IMR-90 (cell line): ENCODE results near the gene CTNNAL1. TPM values are rescaled to one million over a fixed set of nuclear protein-coding genes. Genes with fewer than 3 reads are reported as not detected.

Experiments
- ATAC-seq: fragments of 200-7000 bp; cut with Tn5 transposase; 2 replicates; pipeline ENCODE4 v1.9.1; 2020; ENCODE audit warnings: low read depth, mild to moderate bottlenecking, moderate library complexity
- BruUV-seq: library from RNA; stranded (reverse); fragments of 400-500 nt; replicated peaks from 2 replicates; lab custom pipeline; 2021; lab: Mats Ljungman, UMichigan
- CTCF ChIA-PET: fragments of 300-600 bp; formaldehyde crosslinking; extraction: SDS; loops from one replicate; lab custom pipeline; 2021; ENCODE audit warnings: antibody characterized with exemption; lab: Yijun Ruan, JAX
- POLR2A ChIA-PET: fragments of 300-600 bp; sonication (Branson Sonifier 250); formaldehyde crosslinking; loops from one replicate; lab custom pipeline; 2022; ENCODE audit warnings: antibody characterized with exemption; ENCODE audit not compliant: unreplicated experiment; lab: Charles Lee
- DNase-seq: peaks from one replicate; pipeline ENCODE4 v3.0.0; 2013
- H2AFZ ChIP-seq: replicated peaks from 2 replicates; pipeline ENCODE3; 2013; ENCODE audit warnings: low read length, mild to moderate bottlenecking; ENCODE audit not compliant: poor library complexity
- H2AK5ac ChIP-seq: 2 replicates; pipeline ENCODE4 v1.6.1; 2013; ENCODE audit warnings: low read depth, low read length, inconsistent platforms
- H2AK9ac ChIP-seq: replicated peaks from 2 replicates; pipeline ENCODE3; 2013; ENCODE audit warnings: mild to moderate bottlenecking, low read depth, low read length, moderate library complexity; ENCODE audit not compliant: poor library complexity
- H2BK120ac ChIP-seq: 2 replicates; pipeline ENCODE4 v1.6.1; 2013; ENCODE audit warnings: low read depth, low read length, inconsistent platforms
- H2BK15ac ChIP-seq: 3 replicates; pipeline ENCODE4 v1.6.1; 2013; ENCODE audit warnings: low read depth, low read length, inconsistent platforms
- H2BK20ac ChIP-seq: 2 replicates; pipeline ENCODE4 v1.6.1; 2013; ENCODE audit warnings: low read depth, mild to moderate bottlenecking, inconsistent platforms, low read length, moderate library complexity
- H2BK5ac ChIP-seq: 2 replicates; pipeline ENCODE4 v1.6.1; 2013; ENCODE audit warnings: mild to moderate bottlenecking, low read depth, low read length, inconsistent platforms; ENCODE audit not compliant: poor library complexity, severe bottlenecking
- H3K14ac ChIP-seq: replicated peaks from 2 replicates; pipeline ENCODE4 v1.6.1; 2013; ENCODE audit warnings: low read depth, low read length, inconsistent platforms
- H3K18ac ChIP-seq: 2 replicates; pipeline ENCODE4 v1.6.1; 2013; ENCODE audit warnings: low read depth, low read length, control low read depth
- H3K23ac ChIP-seq: 2 replicates; pipeline ENCODE4 v1.6.1; 2013; ENCODE audit warnings: low read depth, low read length, inconsistent platforms
- H3K27ac ChIP-seq: 2 replicates; pipeline ENCODE4 v1.5.1; 2013; ENCODE audit warnings: mild to moderate bottlenecking, control low read depth, low read length; ENCODE audit not compliant: insufficient read depth
- H3K27me3 ChIP-seq: 2 replicates; pipeline ENCODE4 v1.6.1; 2013; ENCODE audit warnings: low read length; ENCODE audit not compliant: control insufficient read depth, insufficient read depth
- H3K36me3 ChIP-seq: 2 replicates; pipeline ENCODE4 v1.6.1; 2013; ENCODE audit warnings: low read length, mixed read lengths; ENCODE audit not compliant: control insufficient read depth, insufficient read depth
- H3K4ac ChIP-seq: 2 replicates; pipeline ENCODE4 v1.6.1; 2013; ENCODE audit warnings: low read depth, low read length, inconsistent platforms
- H3K4me1 ChIP-seq: 2 replicates; pipeline ENCODE4 v1.6.1; 2013; ENCODE audit warnings: low read length, mixed read lengths; ENCODE audit not compliant: control insufficient read depth, insufficient read depth
- H3K4me2 ChIP-seq: 2 replicates; pipeline ENCODE4 v1.6.1; 2013; ENCODE audit warnings: low read depth, mild to moderate bottlenecking, control low read depth, low read length, moderate library complexity
- H3K4me3 ChIP-seq: 2 replicates; pipeline ENCODE4 v1.5.1; 2013; ENCODE audit warnings: low read depth, mild to moderate bottlenecking, control low read depth, low read length, moderate library complexity; ENCODE audit not compliant: insufficient read depth
- H3K56ac ChIP-seq: 2 replicates; pipeline ENCODE4 v1.6.1; 2013; ENCODE audit warnings: low read length, inconsistent platforms; ENCODE audit not compliant: insufficient read depth; ENCODE audit errors: extremely low read depth
- H3K79me1 ChIP-seq, 2 experiments: 2 replicates each; pipeline ENCODE4 v1.6.1; 2013; ENCODE audit warnings: low read length in 2 of 2, inconsistent platforms in 1 of 2, low read depth in 1 of 2
- H3K9ac ChIP-seq: 2 replicates; pipeline ENCODE4 v1.6.1; 2013; ENCODE audit warnings: low read depth, low read length, control low read depth
- H3K9me1 ChIP-seq: 2 replicates; pipeline ENCODE4 v1.6.1; 2013; ENCODE audit warnings: low read length, inconsistent platforms; ENCODE audit not compliant: insufficient read depth
- H3K9me3 ChIP-seq: 2 replicates; pipeline ENCODE4 v1.6.1; 2013; ENCODE audit warnings: low read length; ENCODE audit not compliant: control insufficient read depth, insufficient read depth
- H4K20me1 ChIP-seq: 2 replicates; pipeline ENCODE4 v1.6.1; 2013; ENCODE audit warnings: low read length, inconsistent platforms; ENCODE audit not compliant: insufficient read depth
- H4K5ac ChIP-seq: 2 replicates; pipeline ENCODE4 v1.6.1; 2013; ENCODE audit warnings: mild to moderate bottlenecking, low read depth, low read length, control low read depth
- H4K8ac ChIP-seq, 2 experiments: 2 replicates each; pipeline ENCODE4 v1.6.1; 2013; ENCODE audit warnings: low read depth in 2 of 2, low read length in 2 of 2, control low read depth in 1 of 2, inconsistent platforms in 1 of 2
- H4K91ac ChIP-seq: 2 replicates; pipeline ENCODE4 v1.6.1; 2013; ENCODE audit warnings: low read depth, low read length, inconsistent platforms; ENCODE audit not compliant: insufficient read depth
- RAD21 ChIP-seq: IDR thresholded peaks from 2 replicates; pipeline ENCODE4 v1.6.1; 2012; ENCODE audit warnings: low read length, improper control_type of control experiment
- WGBS, 2 experiments: methylation state at CpG; one replicate each; pipeline versions ENCODE4 v1.1.5 to v1.1.7; 2013; ENCODE audit warnings: missing lambda C conversion rate in 2 of 2; ENCODE audit not compliant: insufficient read length in 1 of 2; ENCODE audit errors: extremely low coverage in 2 of 2; 5-methylcytosine and 5-hydroxymethylcytosine counted together
- dilution Hi-C: fragments of 300-500 bp; cut with HindIII; formaldehyde crosslinking; loops from one replicate; pipeline ENCODE4 v1.14.3; 2018; ENCODE audit warnings: low sequenced_read_pairs; ENCODE audit not compliant: unreplicated experiment
- in situ Hi-C: fragments of 300-500 bp; cut with MboI; formaldehyde crosslinking; loops from 3 replicates; pipeline ENCODE4 v1.14.3; 2019; ENCODE audit warnings: low sequenced_read_pairs, inconsistent platforms, mixed read lengths
- intact Hi-C: fragments of 100-400 bp; cut with micrococcal nuclease; formaldehyde crosslinking; loops from 2 replicates; pipeline ENCODE4 v1.10.0; 2022
- polyA plus RNA-seq, 3 experiments: library from polyadenylated mRNA; depleted of rRNA; stranded (reverse); fragments of >200 nt; gene quantifications; 2 replicates each; pipeline ENCODE4 v1.2.3, GENCODE V29; 2012; ENCODE audit warnings: low replicate concordance in 1 of 3
- total RNA-seq: library from RNA; depleted of rRNA; stranded (reverse); fragments of >200 nt; gene quantifications from 2 replicates; pipeline ENCODE4 v1.2.3, GENCODE V29; 2012

Gene CTNNAL1
- total and polyA plus RNA-seq, 2 of the 4 experiments (the other 2 are of a cell fraction), result 72.3 to 131 TPM

- CTCF ChIA-PET, result interaction anchor here (1.5 kb wide), 1 partner anchor 9 kb away, joined by 4 read pairs; no protein-coding TSS in a partner anchor
- Histone ChIP-seq H4K20me1 (no peaks in the 10 kb centered on the region), H3K4me3 (no peak overlapping the region), H4K91ac (no peak overlapping the region), H3K18ac (no peak overlapping the region), H3K23ac (no peak overlapping the region), H4K8ac (no peak overlapping the region), H3K9me3 (no peaks in the 10 kb centered on the region), H3K36me3 (peaks cover 2% of the 10 kb centered on the region), H2BK20ac (no peak overlapping the region), H2AFZ (no peak overlapping the region), H2BK15ac (no peak overlapping the region), H3K27me3 (no peaks in the 10 kb centered on the region), H2AK5ac (no peak overlapping the region), H3K56ac (no peak overlapping the region), H3K9me1 (no peaks in the 10 kb centered on the region), H3K79me1 (no peaks in the 10 kb centered on the region; a peak in 1 of 4 replicates), H3K27ac (no peak overlapping the region), H3K4me1 (no peaks in the 10 kb centered on the region), H3K9ac (no peak overlapping the region), H2BK120ac (no peak overlapping the region), H2BK5ac (no peak overlapping the region), H3K14ac (no peak overlapping the region), H2AK9ac (no peak overlapping the region), H3K4ac (no peak overlapping the region), H4K5ac (no peak overlapping the region), H3K4me2 (no peak overlapping the region)
- no peak for TF ChIP-seq RAD21
- intact Hi-C loops (no loop called here), dilution Hi-C loops (no loop called here), in situ Hi-C loops (no loop called here)
- no CpG with 5 or more reads among the region's 2 CpGs for WGBS, 2 experiments
- no TSS peak for BruUV-seq
- DNase-seq (peak; percentile 1), ATAC-seq (no peak)
- POLR2A ChIA-PET, result no interaction called here
These were observed 61.7 kb downstream of the CTNNAL1 start for GRCh38 chr9:108951578-108951977.
